ENCODE measurements around the gene PPFIA1. TPM values are rescaled to one million over a fixed set of nuclear protein-coding genes. Genes with fewer than 3 reads are reported as not detected.

Gene PPFIA1
- total RNA-seq, 1 experiment from 2014 or later: 75.1 TPM

- no peak for TF ChIP-seq ZNF532 (CRISPR knock-in tag; IDR thresholded peaks at IDR 0.05; ENCODE audit: borderline replicate concordance)
- TF ChIP-seq RELA (CRISPR knock-in tag; IDR thresholded peaks at IDR 0.05; ENCODE audit: borderline replicate concordance): no peak
- no peak for TF ChIP-seq CREM (CRISPR knock-in tag; IDR thresholded peaks at IDR 0.05)
Observed at GRCh38 chr11:70335511-70335910, 65.0 kb downstream of the PPFIA1 start (continued).

- no peaks in the 10 kb centered on the region for H3K27me3 Mint-ChIP-seq (ENCODE audit: low read depth)
- no peak for TF ChIP-seq CTCF (IDR thresholded peaks at IDR 0.05)
- no peak for TF ChIP-seq ZNF219 (CRISPR knock-in tag; IDR thresholded peaks at IDR 0.05; ENCODE audit: borderline replicate concordance)
- TF ChIP-seq NR3C1 (CRISPR knock-in tag; conservative IDR thresholded peaks at IDR 0.05; ENCODE audit: low read depth): no peak
- TF ChIP-seq USF2 (CRISPR knock-in tag; IDR thresholded peaks at IDR 0.05): no peak
- TF ChIP-seq ZNF425 (CRISPR knock-in tag; conservative IDR thresholded peaks at IDR 0.05): no peak
- TF ChIP-seq ATF2 (CRISPR knock-in tag; IDR thresholded peaks at IDR 0.05; ENCODE audit: borderline replicate concordance, low read depth): no peak
- no peak for TF ChIP-seq GTF2I (CRISPR knock-in tag; conservative IDR thresholded peaks at IDR 0.05)
- no peak for TF ChIP-seq ZNF317 (CRISPR knock-in tag; IDR thresholded peaks at IDR 0.05; ENCODE audit: borderline replicate concordance, low read depth)
- TF ChIP-seq FOXK1 (CRISPR knock-in tag; IDR thresholded peaks at IDR 0.05): no peak
- TF ChIP-seq NFE2L1 (CRISPR knock-in tag; IDR thresholded peaks at IDR 0.05): no peak
- TF ChIP-seq SMAD3 (CRISPR knock-in tag; IDR thresholded peaks at IDR 0.05; ENCODE audit: borderline replicate concordance): no peak
- no peak for TF ChIP-seq AFF4 (CRISPR knock-in tag; IDR thresholded peaks at IDR 0.05; ENCODE audit: borderline replicate concordance)
- no peak for ATAC-seq
- no peaks in the 10 kb centered on the region for H3K9me3 Mint-ChIP-seq
- no peak for DNase-seq (ENCODE audit: low spot score)
- no peak overlapping the region for H3K27ac Mint-ChIP-seq
- ChIA-PET CTCF (no interaction called here), POLR2A (no interaction called here)
- H3K4me1 Mint-ChIP-seq: peaks cover 7% of the 10 kb centered on the region
- no peak overlapping the region for H3K4me3 Mint-ChIP-seq
- H3K36me3 Mint-ChIP-seq: peaks cover 83% of the 10 kb centered on the region
Observed at GRCh38 chr11:70338594-70338993, 68.1 kb downstream of the PPFIA1 start.

Measured in WTC11 (cell line).